ENCODE measurements around the gene MS4A18. TPM values are rescaled to one million over a fixed set of nuclear protein-coding genes. Genes with fewer than 3 reads are reported as not detected.
A peak's percentile ranks its signal among the peaks of the same experiment; 100 is the strongest.

Gene MS4A18
- total and polyA plus RNA-seq, 2 donors (not counting 3 experiments of a cell fraction or from before 2014, with no cell fraction given): not detected

DNA sequence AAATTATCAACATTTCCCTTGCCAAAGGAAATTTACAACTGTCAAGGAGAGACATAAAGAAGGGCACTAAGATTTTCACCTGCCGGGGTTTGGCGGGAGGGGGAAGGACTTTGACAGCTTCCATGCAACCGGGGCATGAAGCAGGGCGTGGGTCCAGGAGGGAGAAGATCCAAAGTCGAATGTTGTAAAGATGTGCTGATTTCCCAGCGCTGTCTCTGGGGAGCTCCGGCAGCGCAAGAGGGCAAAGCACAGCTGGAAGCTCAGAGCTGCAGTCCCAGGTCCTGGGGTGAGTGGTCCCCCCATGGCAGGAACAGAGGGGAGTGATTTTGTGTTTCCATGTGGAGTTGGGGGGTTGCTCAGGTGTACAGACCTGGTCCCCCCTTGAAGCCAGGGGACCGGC is 60.6 kb downstream of the MS4A18 start, which contains the start of gene MS4A10:
TSS of gene MS4A10 (plus strand) at position 198 of the 400 bp plus-strand sequence. CDS start 5,003 bp downstream, outside the sequence.
- Histone ChIP-seq H2AFZ (ENCODE audit: low read depth, low read length) (no peak within 1 kb of the TSS), H4K20me1 (replicated peaks; ENCODE audit: control insufficient read depth, extremely low read depth, insufficient read depth, low read length) (no peaks in the 10 kb centered on the region), H3K27ac (ENCODE audit: insufficient read depth, low read depth, low read length) (no peak within 1 kb of the TSS), H3K9me3 (replicated peaks; ENCODE audit: control insufficient read depth, insufficient read depth, low read length) (no peaks in the 10 kb centered on the region), H3K4me1 (ENCODE audit: control insufficient read depth, extremely low read depth, insufficient read depth, low read length) (peaks cover 28% of the 10 kb centered on the region), H3K36me3 (ENCODE audit: control insufficient read depth in 2 of 2, extremely low read depth in 1 of 2, insufficient read depth in 2 of 2, low read length in 2 of 2) (no peaks in the 10 kb centered on the region), H3K79me2 (ENCODE audit: control insufficient read depth, insufficient read depth, low read length) (no peaks in the 10 kb centered on the region), H3K4me3 (replicated peaks in 1 of 3; ENCODE audit: insufficient read depth in 1 of 3, low read depth in 1 of 3, low read length in 3 of 3) (no peak within 1 kb of the TSS), H3K4me2 (ENCODE audit: insufficient read depth, low read length) (no peak within 1 kb of the TSS), H3K9ac (replicated peaks; ENCODE audit: extremely low read depth, insufficient read depth, low read length) (no peak within 1 kb of the TSS), H3K9me1 (replicated peaks; ENCODE audit: control insufficient read depth, extremely low read depth, insufficient read depth, low read length) (no peaks in the 10 kb centered on the region), H3K27me3 (ENCODE audit: control insufficient read depth in 2 of 2, insufficient read depth in 2 of 2, low read length in 2 of 2) (no peaks in the 10 kb centered on the region)
- ChIA-PET CTCF (interaction anchor here (1.1 to 2.6 kb wide), 5 partner anchors 9 to 114 kb away, joined by 3 to 18 read pairs (median 9); no protein-coding TSS in a partner anchor), POLR2A (no interaction called here)
- BruUV-seq (replicated peaks): no TSS peak
- intact Hi-C loops (cut with micrococcal nuclease): loop anchor here (5.0 kb wide), 1 partner anchor 47 kb away; no protein-coding TSS in a partner anchor
- no peak for DNase-seq (ENCODE audit: low read depth, low spot score)
- FAIRE-seq: no peak
- TF ChIP-seq FOS (IDR thresholded peaks at IDR 0.05; ENCODE audit: borderline replicate concordance, insufficient read depth, low read length) (no peak), GATA2 (IDR thresholded peaks at IDR 0.05; ENCODE audit: insufficient read depth, insufficient read length, low read depth, low read length) (no peak), JUN (IDR thresholded peaks at IDR 0.05; ENCODE audit: borderline replicate concordance, insufficient read depth, insufficient read length, low read depth) (no peak)
- dilution Hi-C loops (cut with MboI; ENCODE audit: extremely low pct_ligation_motif_present, low sequenced_read_pairs): no loop called here

DNA sequence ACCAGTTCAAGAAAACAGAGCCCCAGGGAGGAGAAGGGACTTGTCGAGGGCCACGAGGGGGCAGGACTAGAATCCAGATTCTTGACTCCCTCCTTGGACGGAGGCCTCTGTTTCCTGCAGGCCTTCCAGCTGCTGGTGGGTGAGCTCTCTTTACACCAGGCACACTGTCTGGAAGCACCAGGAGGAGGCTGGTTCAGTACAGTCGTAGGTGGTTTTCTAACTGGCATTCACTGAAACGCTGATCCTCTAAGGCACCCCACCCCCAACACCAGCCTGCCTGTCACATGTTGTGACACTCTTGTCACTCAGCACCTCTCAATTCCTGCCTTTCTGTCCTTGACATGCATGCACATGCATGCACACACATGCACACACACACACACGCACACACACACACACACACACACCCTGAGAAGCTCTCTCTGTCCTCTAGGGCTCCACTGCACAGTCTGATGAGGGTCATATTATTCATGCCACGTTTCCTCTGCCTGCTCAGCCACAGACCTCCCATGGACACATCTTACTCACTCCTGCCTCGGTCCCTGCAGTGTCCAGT is 61.4 kb downstream of the MS4A18 start:
- no peaks in the 10 kb centered on the region for H3K9me3 ChIP-seq (replicated peaks; ENCODE audit: control insufficient read depth, insufficient read depth, low read length)
- no peak overlapping the region for H3K27ac ChIP-seq (ENCODE audit: insufficient read depth, low read depth, low read length)
- ChIA-PET POLR2A (no interaction called here), CTCF (interaction anchor here (1.1 to 2.6 kb wide), 5 partner anchors 9 to 114 kb away, joined by 3 to 18 read pairs (median 9); no protein-coding TSS in a partner anchor)
- H4K20me1 ChIP-seq (replicated peaks; ENCODE audit: control insufficient read depth, extremely low read depth, insufficient read depth, low read length): no peaks in the 10 kb centered on the region
- H3K4me2 ChIP-seq (ENCODE audit: insufficient read depth, low read length): no peak overlapping the region
- no peaks in the 10 kb centered on the region for H3K36me3 ChIP-seq (ENCODE audit: control insufficient read depth in 2 of 2, extremely low read depth in 1 of 2, insufficient read depth in 2 of 2, low read length in 2 of 2)
- dilution Hi-C loops (cut with MboI; ENCODE audit: extremely low pct_ligation_motif_present, low sequenced_read_pairs): no loop called here
- TF ChIP-seq EZH2 (IDR thresholded peaks at IDR 0.05; ENCODE audit: borderline replicate concordance, low read depth, low read length, severe bottlenecking): no peak
- no peak for TF ChIP-seq GATA2 (IDR thresholded peaks at IDR 0.05; ENCODE audit: insufficient read depth, insufficient read length, low read depth, low read length)
- no peak for TF ChIP-seq MYC (IDR thresholded peaks at IDR 0.05; ENCODE audit: low read depth, low read length)
- TF ChIP-seq, protein P1, sequence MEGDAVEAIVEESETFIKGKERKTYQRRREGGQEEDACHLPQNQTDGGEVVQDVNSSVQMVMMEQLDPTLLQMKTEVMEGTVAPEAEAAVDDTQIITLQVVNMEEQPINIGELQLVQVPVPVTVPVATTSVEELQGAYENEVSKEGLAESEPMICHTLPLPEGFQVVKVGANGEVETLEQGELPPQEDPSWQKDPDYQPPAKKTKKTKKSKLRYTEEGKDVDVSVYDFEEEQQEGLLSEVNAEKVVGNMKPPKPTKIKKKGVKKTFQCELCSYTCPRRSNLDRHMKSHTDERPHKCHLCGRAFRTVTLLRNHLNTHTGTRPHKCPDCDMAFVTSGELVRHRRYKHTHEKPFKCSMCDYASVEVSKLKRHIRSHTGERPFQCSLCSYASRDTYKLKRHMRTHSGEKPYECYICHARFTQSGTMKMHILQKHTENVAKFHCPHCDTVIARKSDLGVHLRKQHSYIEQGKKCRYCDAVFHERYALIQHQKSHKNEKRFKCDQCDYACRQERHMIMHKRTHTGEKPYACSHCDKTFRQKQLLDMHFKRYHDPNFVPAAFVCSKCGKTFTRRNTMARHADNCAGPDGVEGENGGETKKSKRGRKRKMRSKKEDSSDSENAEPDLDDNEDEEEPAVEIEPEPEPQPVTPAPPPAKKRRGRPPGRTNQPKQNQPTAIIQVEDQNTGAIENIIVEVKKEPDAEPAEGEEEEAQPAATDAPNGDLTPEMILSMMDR (IDR thresholded peaks at IDR 0.05; ENCODE audit: extremely low read depth in 1 of 2, insufficient read depth in 1 of 2, low read depth in 1 of 2, low read length in 2 of 2): no peak
- TF ChIP-seq, protein P2, sequence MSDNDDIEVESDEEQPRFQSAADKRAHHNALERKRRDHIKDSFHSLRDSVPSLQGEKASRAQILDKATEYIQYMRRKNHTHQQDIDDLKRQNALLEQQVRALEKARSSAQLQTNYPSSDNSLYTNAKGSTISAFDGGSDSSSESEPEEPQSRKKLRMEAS (IDR thresholded peaks at IDR 0.05; ENCODE audit: insufficient read depth, insufficient read length): no peak
- no peak for TF ChIP-seq POLR2A (IDR thresholded peaks at IDR 0.05; ENCODE audit: low read depth, low read length)
- no peak for TF ChIP-seq JUN (IDR thresholded peaks at IDR 0.05; ENCODE audit: borderline replicate concordance, insufficient read depth, insufficient read length, low read depth)
- TF ChIP-seq FOS (IDR thresholded peaks at IDR 0.05; ENCODE audit: borderline replicate concordance, insufficient read depth, low read length): no peak
- no peak for TF ChIP-seq POLR2AphosphoS5 (IDR thresholded peaks at IDR 0.05; ENCODE audit: insufficient read depth, low read depth, low read length)
- DNase-seq (ENCODE audit: low read depth, low spot score) (peak; percentile 34), FAIRE-seq (peak; percentile 64)
- no peak overlapping the region for H3K9ac ChIP-seq (replicated peaks; ENCODE audit: extremely low read depth, insufficient read depth, low read length)
- H3K4me1 ChIP-seq (ENCODE audit: control insufficient read depth, extremely low read depth, insufficient read depth, low read length): peaks cover 28% of the 10 kb centered on the region
- H2AFZ ChIP-seq (ENCODE audit: low read depth, low read length): no peak overlapping the region
- no peaks in the 10 kb centered on the region for H3K27me3 ChIP-seq (ENCODE audit: control insufficient read depth in 2 of 2, insufficient read depth in 2 of 2, low read length in 2 of 2)
- no TSS peak for BruUV-seq (replicated peaks)
- H3K4me3 ChIP-seq (replicated peaks in 1 of 3; ENCODE audit: insufficient read depth in 1 of 3, low read depth in 1 of 3, low read length in 3 of 3): no peak overlapping the region
- H3K79me2 ChIP-seq (ENCODE audit: control insufficient read depth, insufficient read depth, low read length): no peaks in the 10 kb centered on the region
- H3K9me1 ChIP-seq (replicated peaks; ENCODE audit: control insufficient read depth, extremely low read depth, insufficient read depth, low read length): no peaks in the 10 kb centered on the region
- intact Hi-C loops (cut with micrococcal nuclease): loop anchor here (5.0 kb wide), 1 partner anchor 46 kb away; no protein-coding TSS in a partner anchor

Data from endothelial cell of umbilical vein (primary cell).